NCI-H446 (cell line): ENCODE measurements around the gene FAM187B.

ENCODE experiments used
- DNase-seq, 2 experiments: peaks; one replicate each; lab custom pipeline; 2025; lab: John Stamatoyannopoulos, UW

FAM187B gene

DNA sequence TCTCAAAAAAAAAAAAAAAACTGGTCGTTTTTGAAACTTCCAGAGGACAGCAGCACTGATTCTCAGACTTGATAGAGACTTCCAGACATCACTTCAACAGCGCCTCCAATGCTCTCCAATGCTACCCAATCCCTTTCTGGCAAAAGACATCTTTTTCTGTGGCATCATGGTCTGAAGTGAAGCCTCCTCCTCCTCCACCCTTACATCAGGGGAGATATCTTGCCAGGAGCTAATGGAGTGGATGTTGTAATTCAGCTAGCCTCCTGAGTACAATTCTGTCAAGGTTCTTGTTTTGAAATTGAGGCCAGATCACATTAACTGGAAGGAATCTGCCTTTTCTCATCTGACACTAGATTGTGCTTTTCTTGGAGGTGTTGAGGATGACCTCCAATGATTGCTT is 49.8 kb downstream of the FAM187B start:
- DNase-seq, result no peak

DNA sequence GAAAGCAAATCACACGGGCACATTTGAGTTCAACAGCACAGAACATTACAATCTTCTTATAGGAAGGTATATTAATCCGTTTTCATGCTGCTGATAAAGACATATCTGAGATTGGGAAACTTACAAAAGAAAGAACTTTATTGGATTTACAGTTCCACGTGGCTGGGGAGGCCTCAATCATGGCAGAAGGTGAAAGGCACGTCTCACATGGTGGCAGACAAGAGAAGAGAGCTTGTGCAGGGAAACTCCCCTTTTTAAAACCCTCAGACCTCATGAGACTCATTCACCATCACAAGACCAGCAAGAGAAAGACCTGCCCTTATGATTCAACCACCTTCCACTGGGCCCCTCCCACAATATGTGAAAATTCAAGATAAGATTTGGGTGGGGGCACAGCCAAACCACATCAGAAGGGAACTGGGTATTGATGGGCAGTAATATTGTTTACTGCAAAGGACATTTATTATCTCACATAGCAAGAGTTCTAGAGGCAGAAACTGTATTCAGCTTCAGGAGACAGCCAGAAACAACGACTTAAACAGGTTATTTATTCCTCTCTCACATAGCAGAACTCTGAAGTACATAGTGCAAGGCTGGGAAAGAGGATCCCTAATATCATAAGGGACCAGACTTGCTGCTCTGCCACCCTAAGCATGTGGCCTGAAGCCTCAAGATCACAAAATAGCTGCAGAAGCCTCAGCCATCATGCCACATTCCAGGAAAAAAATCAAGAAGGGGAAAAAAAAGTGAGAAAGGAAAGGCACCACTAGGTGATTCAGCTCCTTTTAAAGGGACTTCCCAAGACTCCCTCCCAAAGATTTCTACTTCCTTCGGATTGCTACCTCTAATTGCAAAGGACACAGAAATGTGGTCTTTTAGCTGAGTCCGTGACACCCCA is 50.9 kb downstream of the FAM187B start:
- DNase-seq, result no peak

DNA sequence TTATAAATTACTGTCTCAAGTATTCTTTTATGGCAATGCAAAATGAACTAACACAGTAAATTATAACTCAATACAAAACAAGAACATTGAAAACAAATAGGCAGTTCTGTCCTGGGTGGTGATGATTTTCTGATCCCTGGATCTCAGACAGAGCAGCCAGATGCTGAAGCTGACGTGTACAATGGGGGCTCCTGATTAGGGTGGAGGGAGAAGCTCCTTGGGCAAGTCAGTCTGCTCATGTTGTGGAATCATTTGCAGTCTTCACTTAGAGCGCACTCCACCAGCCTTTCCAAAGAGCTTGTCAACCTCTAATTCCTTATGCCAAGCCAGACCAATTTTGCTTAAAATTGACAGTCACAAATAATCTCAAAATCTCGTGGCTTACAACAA is 52.4 kb downstream of the FAM187B start:
- no peak for DNase-seq
